K562 (cell line): ENCODE data around the gene PLEKHA7. TPM values are rescaled to one million over a fixed set of nuclear protein-coding genes. Genes with fewer than 3 reads are reported as not detected.

ENCODE experiments used
- ATAC-seq: fragments of 200-7000 bp; cut with Tn5 transposase; 3 replicates; pipeline ENCODE4 v1.9.1; 2020; ENCODE audit warnings: moderate library complexity
- BruUV-seq: library from RNA; stranded (reverse); fragments of 400-500 nt; replicated peaks from 2 replicates; lab custom pipeline; 2021; lab: Mats Ljungman, UMichigan
- CTCF ChIA-PET: fragments of 300-600 bp; formaldehyde crosslinking; extraction: SDS; loops from one replicate; lab custom pipeline; 2021; ENCODE audit warnings: low intra/inter-chr PET ratio; lab: Yijun Ruan, JAX
- POLR2A ChIA-PET: fragments of 300-600, 350-650 bp; sonication (Branson Sonifier 250); formaldehyde crosslinking; extraction: SDS; loops from one replicate; lab custom pipeline; 2021; ENCODE audit warnings: antibody characterized with exemption, inconsistent platforms; lab: Yijun Ruan, JAX
- DNase-seq, 4 experiments: peaks; one replicate each; pipeline versions ENCODE4 v3.0.0 to v3.0.0-alpha.2; 2011 to 2018; ENCODE audit warnings: low spot score in 3 of 4, mixed read lengths in 3 of 4; ENCODE audit errors: extremely low read depth in 1 of 4
- FAIRE-seq: peaks from 2 replicates; lab custom pipeline; 2011; peaks lifted over from hg19 to GRCh38; lab: Jason Lieb, UNC
- H2AFZ ChIP-seq: 2 replicates; pipeline ENCODE4 v1.6.0; 2011; ENCODE audit warnings: low read depth, low read length, control low read depth, inconsistent platforms
- H3K27ac ChIP-seq: fragments of 200-600 bp; 3 replicates; pipeline ENCODE4 v1.8.0; 2011; ENCODE audit warnings: low read depth, mild to moderate bottlenecking, control low read depth, inconsistent platforms, low read length, moderate library complexity, mixed read lengths; ENCODE audit errors: extremely low read depth
- H3K27me3 ChIP-seq, 2 experiments: fragments of 300-600 bp in 1 of 2; 2 replicates in 1 of 2; 3 replicates in 1 of 2; pipeline versions ENCODE4 v1.6.0 to v1.8.0; 2011; ENCODE audit warnings: inconsistent platforms in 2 of 2, low read length in 2 of 2, mild to moderate bottlenecking in 1 of 2, mixed read lengths in 1 of 2, moderate library complexity in 1 of 2; ENCODE audit not compliant: control insufficient read depth in 2 of 2, insufficient read depth in 2 of 2
- H3K36me3 ChIP-seq: fragments of 300-600 bp; 3 replicates; pipeline ENCODE4 v1.8.0; 2011; ENCODE audit warnings: mild to moderate bottlenecking, low read length, inconsistent platforms; ENCODE audit not compliant: control insufficient read depth, insufficient read depth
- H3K4me1 ChIP-seq, 2 experiments: fragments of 200-600 bp in 1 of 2; replicated peaks in 1 of 2; 2 replicates in 1 of 2; 3 replicates in 1 of 2; pipeline versions ENCODE4 v1.5.1 to v1.8.0; 2011; ENCODE audit warnings: inconsistent platforms in 2 of 2, low read length in 2 of 2, mild to moderate bottlenecking in 1 of 2, mixed read lengths in 1 of 2, moderate library complexity in 1 of 2; ENCODE audit not compliant: control insufficient read depth in 2 of 2, insufficient read depth in 2 of 2
- H3K4me2 ChIP-seq: 2 replicates; pipeline ENCODE4 v1.6.1; 2011; ENCODE audit warnings: low read length, control low read depth, inconsistent platforms, mixed read lengths; ENCODE audit not compliant: insufficient read depth
- H3K4me3 ChIP-seq: fragments of 200-600 bp; sonication (generic), shearing (Covaris generic); 2 replicates; pipeline ENCODE4 v1.5.1; 2016; ENCODE audit warnings: control low read depth, inconsistent platforms
- H3K79me2 ChIP-seq: fragments of 200-600 bp; 3 replicates; pipeline ENCODE4 v1.8.0; 2011; ENCODE audit warnings: low read length, inconsistent platforms; ENCODE audit not compliant: control insufficient read depth, insufficient read depth
- H3K9ac ChIP-seq, 2 experiments: 2 replicates each; pipeline versions ENCODE4 v1.6.0 to v1.6.1; 2011; ENCODE audit warnings: low read depth in 2 of 2, low read length in 2 of 2, control low read depth in 1 of 2, inconsistent platforms in 1 of 2, mild to moderate bottlenecking in 1 of 2, mixed read lengths in 1 of 2; ENCODE audit not compliant: insufficient read depth in 1 of 2
- H3K9me1 ChIP-seq: one replicate; pipeline ENCODE4 v1.6.0; 2011; ENCODE audit warnings: inconsistent platforms, mild to moderate bottlenecking, low read length, moderate library complexity; ENCODE audit not compliant: control insufficient read depth, insufficient read depth
- H3K9me3 ChIP-seq: replicated peaks from 2 replicates; pipeline ENCODE4 v1.5.1; 2011; ENCODE audit warnings: low read depth, low read length, inconsistent platforms; ENCODE audit not compliant: control insufficient read depth, insufficient read depth
- H4K20me1 ChIP-seq: replicated peaks from 2 replicates; pipeline ENCODE4 v1.6.1; 2011; ENCODE audit warnings: low read length, inconsistent platforms, mixed read lengths; ENCODE audit not compliant: control insufficient read depth, insufficient read depth
- ATF7 ChIP-seq: fragments of 450-650 bp; IDR thresholded peaks from 2 replicates; pipeline ENCODE4 v1.7.1; 2014; ENCODE audit warnings: mild to moderate bottlenecking, moderate library complexity
- HDAC8 ChIP-seq: fragments of 450-650 bp; IDR thresholded peaks from 2 replicates; pipeline ENCODE4 v1.6.1; 2016; ENCODE audit warnings: mild to moderate bottlenecking, missing genetic modification characterization, moderate library complexity, missing compliant biosample characterization
- SMAD1 ChIP-seq: fragments of 150-350 bp; IDR thresholded peaks from 2 replicates; pipeline ENCODE4 v1.6.1; 2014; ENCODE audit warnings: low read length, low read depth; ENCODE audit not compliant: partially characterized antibody
- TOE1 ChIP-seq, 2 experiments: fragments of 450-650 bp in 1 of 2; sonication (generic) in 1 of 2; formaldehyde crosslinking in 1 of 2; IDR thresholded peaks; 2 replicates each; pipeline versions ENCODE4 v1.7.1 to v1.8.0; 2016 to 2022; ENCODE audit warnings: borderline replicate concordance in 2 of 2, mild to moderate bottlenecking in 2 of 2, antibody characterized with exemption in 1 of 2, inconsistent platforms in 1 of 2, low read depth in 1 of 2, missing genetic modification reagents in 1 of 2, moderate library complexity in 1 of 2
- WGBS: fragments of 100-300 bp; shearing (Covaris generic); methylation state at CpG from one replicate; pipeline ENCODE4 v1.1.6; 2016; ENCODE audit warnings: low coverage, mixed read lengths; ENCODE audit not compliant: insufficient coverage; ENCODE audit errors: missing lambda C conversion rate; 5-methylcytosine and 5-hydroxymethylcytosine counted together
- in situ Hi-C: fragments of 300-500 bp; cut with MboI; formaldehyde crosslinking; loops from 4 replicates; pipeline ENCODE4 v1.15.0; 2018; ENCODE audit warnings: inconsistent platforms, mixed read lengths
- intact Hi-C: fragments of 100-400 bp; cut with micrococcal nuclease; formaldehyde crosslinking; loops from 2 replicates; pipeline ENCODE4 v1.14.2; 2022
- polyA plus RNA-seq, 8 experiments: library from polyadenylated mRNA; depleted of rRNA in 4 of 8; stranded (reverse) in 5 of 8; unstranded in 3 of 8; fragments of >200 nt; fragmentation: Nextera tagmentation in 2 of 8; fragmentation: Illumina TruSeq in 1 of 8; extraction: Ambion mirVana in 2 of 8; extraction: Trizol in 1 of 8; gene quantifications; 2 replicates each; pipeline versions ENCODE4 v1.2.1 to v1.2.3, GENCODE V29; 2011 to 2014; ENCODE audit warnings: inconsistent platforms in 1 of 8, missing spikeins in 1 of 8
- total RNA-seq, 7 experiments: library from RNA; depleted of rRNA in 6 of 7; stranded (reverse); fragments of >200 nt in 6 of 7; fragmentation: Illumina TruSeq in 2 of 7; extraction: Trizol in 2 of 7; gene quantifications; 2 replicates each; pipeline versions ENCODE4 v1.2.1 to v1.2.3, GENCODE V29; 2011 to 2021; ENCODE audit warnings: low replicate concordance in 1 of 7
- TF ChIP-seq, protein P1 (sequence below): fragments of 450-650 bp; formaldehyde crosslinking; IDR thresholded peaks from 2 replicates; pipeline ENCODE4 v1.4.0; 2022; ENCODE audit warnings: missing genetic modification characterization
- TF ChIP-seq, protein P2 (sequence below): sonication (generic); formaldehyde crosslinking; IDR thresholded peaks from 2 replicates; pipeline ENCODE4 v1.8.0; 2023; ENCODE audit warnings: mild to moderate bottlenecking, missing genetic modification reagents
- TF ChIP-seq, protein P3 (sequence below): fragments of 250-450 bp; sonication (Bioruptor Pico); IDR thresholded peaks from 2 replicates; pipeline ENCODE4 v1.4.0; 2020; ENCODE audit warnings: mild to moderate bottlenecking, moderate library complexity, borderline replicate concordance

Gene PLEKHA7
- total and polyA plus RNA-seq, 9 of the 15 experiments (the other 6 are each of a cell fraction or from before 2014, with no cell fraction given): 0.06 to 0.77 (median 0.20) TPM; not detected in 1

DNA sequence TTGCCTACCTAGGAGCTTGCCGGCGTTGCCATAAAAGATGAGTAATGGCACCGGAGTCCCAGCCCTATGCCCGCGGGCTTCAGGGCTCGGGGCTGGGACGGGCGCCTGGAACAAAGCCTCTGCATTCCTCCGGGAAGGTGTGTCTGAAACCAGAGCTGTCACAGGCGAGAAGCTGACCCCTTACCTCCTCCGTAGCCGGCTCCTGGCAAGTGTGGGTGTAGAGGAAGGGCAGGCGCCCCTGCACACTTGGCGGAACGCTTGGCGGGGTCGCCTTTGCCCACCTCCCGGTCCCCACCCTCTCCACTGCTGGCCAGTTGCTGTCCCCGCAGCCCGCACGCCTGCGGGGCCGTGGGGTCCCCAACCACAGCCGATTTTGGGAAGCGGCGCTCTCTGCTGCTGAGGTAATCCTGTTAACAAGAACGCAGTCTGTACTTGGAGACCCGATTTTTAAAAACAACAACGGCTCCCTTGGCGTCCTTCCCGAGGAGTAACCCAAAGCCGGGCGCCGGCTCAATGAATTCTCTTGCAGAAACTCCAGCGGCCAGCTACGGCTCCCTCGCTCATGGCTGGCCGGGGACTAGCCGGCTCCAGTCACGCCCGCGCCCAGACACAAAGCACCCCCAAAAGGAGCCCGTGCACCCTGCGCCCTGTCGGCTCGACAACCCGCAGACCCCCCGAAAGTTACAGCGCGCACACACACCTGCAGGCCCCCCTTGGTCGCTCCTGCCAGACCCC is 89.2 kb downstream of the PLEKHA7 start (continued):
- TF ChIP-seq, protein P1, sequence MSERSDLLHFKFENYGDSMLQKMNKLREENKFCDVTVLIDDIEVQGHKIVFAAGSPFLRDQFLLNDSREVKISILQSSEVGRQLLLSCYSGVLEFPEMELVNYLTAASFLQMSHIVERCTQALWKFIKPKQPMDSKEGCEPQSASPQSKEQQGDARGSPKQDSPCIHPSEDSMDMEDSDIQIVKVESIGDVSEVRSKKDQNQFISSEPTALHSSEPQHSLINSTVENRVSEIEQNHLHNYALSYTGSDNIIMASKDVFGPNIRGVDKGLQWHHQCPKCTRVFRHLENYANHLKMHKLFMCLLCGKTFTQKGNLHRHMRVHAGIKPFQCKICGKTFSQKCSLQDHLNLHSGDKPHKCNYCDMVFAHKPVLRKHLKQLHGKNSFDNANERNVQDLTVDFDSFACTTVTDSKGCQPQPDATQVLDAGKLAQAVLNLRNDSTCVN: no peak
- TF ChIP-seq, protein P2, sequence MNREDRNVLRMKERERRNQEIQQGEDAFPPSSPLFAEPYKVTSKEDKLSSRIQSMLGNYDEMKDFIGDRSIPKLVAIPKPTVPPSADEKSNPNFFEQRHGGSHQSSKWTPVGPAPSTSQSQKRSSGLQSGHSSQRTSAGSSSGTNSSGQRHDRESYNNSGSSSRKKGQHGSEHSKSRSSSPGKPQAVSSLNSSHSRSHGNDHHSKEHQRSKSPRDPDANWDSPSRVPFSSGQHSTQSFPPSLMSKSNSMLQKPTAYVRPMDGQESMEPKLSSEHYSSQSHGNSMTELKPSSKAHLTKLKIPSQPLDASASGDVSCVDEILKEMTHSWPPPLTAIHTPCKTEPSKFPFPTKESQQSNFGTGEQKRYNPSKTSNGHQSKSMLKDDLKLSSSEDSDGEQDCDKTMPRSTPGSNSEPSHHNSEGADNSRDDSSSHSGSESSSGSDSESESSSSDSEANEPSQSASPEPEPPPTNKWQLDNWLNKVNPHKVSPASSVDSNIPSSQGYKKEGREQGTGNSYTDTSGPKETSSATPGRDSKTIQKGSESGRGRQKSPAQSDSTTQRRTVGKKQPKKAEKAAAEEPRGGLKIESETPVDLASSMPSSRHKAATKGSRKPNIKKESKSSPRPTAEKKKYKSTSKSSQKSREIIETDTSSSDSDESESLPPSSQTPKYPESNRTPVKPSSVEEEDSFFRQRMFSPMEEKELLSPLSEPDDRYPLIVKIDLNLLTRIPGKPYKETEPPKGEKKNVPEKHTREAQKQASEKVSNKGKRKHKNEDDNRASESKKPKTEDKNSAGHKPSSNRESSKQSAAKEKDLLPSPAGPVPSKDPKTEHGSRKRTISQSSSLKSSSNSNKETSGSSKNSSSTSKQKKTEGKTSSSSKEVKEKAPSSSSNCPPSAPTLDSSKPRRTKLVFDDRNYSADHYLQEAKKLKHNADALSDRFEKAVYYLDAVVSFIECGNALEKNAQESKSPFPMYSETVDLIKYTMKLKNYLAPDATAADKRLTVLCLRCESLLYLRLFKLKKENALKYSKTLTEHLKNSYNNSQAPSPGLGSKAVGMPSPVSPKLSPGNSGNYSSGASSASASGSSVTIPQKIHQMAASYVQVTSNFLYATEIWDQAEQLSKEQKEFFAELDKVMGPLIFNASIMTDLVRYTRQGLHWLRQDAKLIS: no peak

DNA sequence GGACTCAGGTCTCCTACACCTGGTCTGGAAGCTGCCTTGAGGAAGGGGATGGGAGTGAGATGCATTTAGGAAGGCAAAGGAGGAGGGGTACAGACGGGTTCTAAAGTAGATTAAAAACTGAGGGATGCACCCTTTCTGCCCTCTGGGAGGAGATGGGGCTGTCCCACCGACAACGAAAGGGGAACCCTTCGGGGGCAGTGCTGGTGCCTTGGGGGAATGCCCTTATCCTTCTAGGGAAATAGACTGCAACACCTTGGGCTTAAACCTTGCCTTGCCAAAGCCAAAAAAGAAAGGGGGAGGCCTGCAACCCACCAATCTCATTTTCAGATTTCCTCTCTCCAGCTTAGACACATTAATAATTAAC is 89.8 kb downstream of the PLEKHA7 start:
- in situ Hi-C loops: no loop called here
- H3K4me2 ChIP-seq: no peak overlapping the region
- CTCF ChIA-PET: no interaction called here
- no peaks in the 10 kb centered on the region for H3K36me3 ChIP-seq
- no peak overlapping the region for H2AFZ ChIP-seq
- FAIRE-seq (no peak), DNase-seq (no peak), ATAC-seq (no peak)
- H4K20me1 ChIP-seq: no peaks in the 10 kb centered on the region
- H3K9me3 ChIP-seq: no peaks in the 10 kb centered on the region
- H3K27me3 ChIP-seq: peaks cover 41 to 44% of the 10 kb centered on the region in 2 experiments
- BruUV-seq: no TSS peak
- intact Hi-C loops: no loop called here
- no peak for TF ChIP-seq SMAD1
- TF ChIP-seq ATF7: no peak
- no peak for TF ChIP-seq HDAC8 (tag)
- TF ChIP-seq TOE1 (IDR thresholded peaks at IDR 0.05; ENCODE audit: borderline replicate concordance): no peak
- TF ChIP-seq TOE1 (CRISPR knock-in tag; IDR thresholded peaks at IDR 0.05; ENCODE audit: borderline replicate concordance, low read depth): no peak
- TF ChIP-seq, protein P3, sequence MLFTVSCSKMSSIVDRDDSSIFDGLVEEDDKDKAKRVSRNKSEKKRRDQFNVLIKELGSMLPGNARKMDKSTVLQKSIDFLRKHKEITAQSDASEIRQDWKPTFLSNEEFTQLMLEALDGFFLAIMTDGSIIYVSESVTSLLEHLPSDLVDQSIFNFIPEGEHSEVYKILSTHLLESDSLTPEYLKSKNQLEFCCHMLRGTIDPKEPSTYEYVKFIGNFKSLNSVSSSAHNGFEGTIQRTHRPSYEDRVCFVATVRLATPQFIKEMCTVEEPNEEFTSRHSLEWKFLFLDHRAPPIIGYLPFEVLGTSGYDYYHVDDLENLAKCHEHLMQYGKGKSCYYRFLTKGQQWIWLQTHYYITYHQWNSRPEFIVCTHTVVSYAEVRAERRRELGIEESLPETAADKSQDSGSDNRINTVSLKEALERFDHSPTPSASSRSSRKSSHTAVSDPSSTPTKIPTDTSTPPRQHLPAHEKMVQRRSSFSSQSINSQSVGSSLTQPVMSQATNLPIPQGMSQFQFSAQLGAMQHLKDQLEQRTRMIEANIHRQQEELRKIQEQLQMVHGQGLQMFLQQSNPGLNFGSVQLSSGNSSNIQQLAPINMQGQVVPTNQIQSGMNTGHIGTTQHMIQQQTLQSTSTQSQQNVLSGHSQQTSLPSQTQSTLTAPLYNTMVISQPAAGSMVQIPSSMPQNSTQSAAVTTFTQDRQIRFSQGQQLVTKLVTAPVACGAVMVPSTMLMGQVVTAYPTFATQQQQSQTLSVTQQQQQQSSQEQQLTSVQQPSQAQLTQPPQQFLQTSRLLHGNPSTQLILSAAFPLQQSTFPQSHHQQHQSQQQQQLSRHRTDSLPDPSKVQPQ (CRISPR knock-in tag): no peak
- TF ChIP-seq, all 486 proteins: peak for 0
- H3K9ac ChIP-seq: no peak overlapping the region
- H3K79me2 ChIP-seq: no peaks in the 10 kb centered on the region
- no peaks in the 10 kb centered on the region for H3K9me1 ChIP-seq
- peaks cover 0 to 4% of the 10 kb centered on the region in 2 experiments; a peak in 3 of 5 replicates for H3K4me1 ChIP-seq
- H3K4me3 ChIP-seq: no peak overlapping the region
- POLR2A ChIA-PET: no interaction called here
- H3K27ac ChIP-seq: no peak overlapping the region
- 0% methylated on average over 2 of the region's 4 CpGs for WGBS
